Breast epithelium (tissue), 4 donors: ENCODE results near the gene ATRN. TPM values are rescaled to one million over a fixed set of nuclear protein-coding genes. Genes with fewer than 3 reads are reported as not detected.

Source experiments
- DNase-seq, 2 donors: peaks; one replicate each; pipeline ENCODE4 v3.0.0-alpha.2; 2019; ENCODE audit warnings: low spot score in 2 of 2
- H3K27ac ChIP-seq, 2 donors: fragments of 200-600 bp; sonication (generic) in 1 of 2; one replicate each; pipeline ENCODE4 v1.5.1; 2016 to 2019; ENCODE audit warnings: mild to moderate bottlenecking in 1 of 2
- H3K27me3 ChIP-seq, 2 donors: fragments of 200-600 bp; sonication (generic) in 1 of 2; one replicate each; pipeline versions ENCODE4 v1.5.1 to v1.6.0; 2017 to 2019; ENCODE audit warnings: control low read depth in 1 of 2, mild to moderate bottlenecking in 1 of 2
- H3K36me3 ChIP-seq: fragments of 200-600 bp; one replicate; pipeline ENCODE4 v1.5.1; 2019
- H3K4me1 ChIP-seq, 2 donors: fragments of 200-600 bp; sonication (generic); one replicate each; pipeline ENCODE4 v1.5.1; 2016 to 2019; ENCODE audit warnings: control low read depth in 1 of 2
- H3K4me3 ChIP-seq, 3 donors: fragments of 200-600 bp; sonication (generic); 1 replicate in 2 of 3; 2 replicates in 1 of 3; pipeline ENCODE4 v1.5.1; 2016 to 2019; ENCODE audit warnings: mild to moderate bottlenecking in 3 of 3, moderate library complexity in 2 of 3
- H3K9me3 ChIP-seq, 2 donors: fragments of 200-600 bp; sonication (generic) in 1 of 2; one replicate each; pipeline ENCODE4 v1.5.1; 2016 to 2019; ENCODE audit warnings: control low read depth in 1 of 2
- POLR2A ChIP-seq: fragments of 450-650 bp; IDR thresholded peaks from one replicate; pipeline ENCODE4 v1.6.1; 2016; ENCODE audit warnings: antibody characterized with exemption, mild to moderate bottlenecking, moderate library complexity
- POLR2AphosphoS5 ChIP-seq, 3 donors: sonication (generic); formaldehyde crosslinking; IDR thresholded peaks; one replicate each; pipeline ENCODE4 v1.6.1; 2017; ENCODE audit warnings: antibody characterized with exemption in 3 of 3
- intact Hi-C: fragments of 100-400 bp; cut with DNase I; formaldehyde crosslinking; loops from one replicate; pipeline ENCODE4 v1.15.1; 2023; ENCODE audit warnings: low total_unique reads
- total RNA-seq, 3 donors: library from RNA; depleted of rRNA; stranded (reverse); fragments of >200 nt; gene quantifications; one replicate each; pipeline ENCODE4 v1.1.0, GENCODE V29; 2016
- TF ChIP-seq, protein P1 (sequence below), 3 donors: fragments of 450-650 bp; IDR thresholded peaks; one replicate each; pipeline ENCODE4 v1.5.1; 2016 to 2017; ENCODE audit warnings: antibody characterized with exemption in 3 of 3, mild to moderate bottlenecking in 3 of 3, moderate library complexity in 3 of 3

The ATRN gene
- total RNA-seq, 3 donors from 2014 or later = 26.5 to 35.6 (median 32.3) TPM

DNA sequence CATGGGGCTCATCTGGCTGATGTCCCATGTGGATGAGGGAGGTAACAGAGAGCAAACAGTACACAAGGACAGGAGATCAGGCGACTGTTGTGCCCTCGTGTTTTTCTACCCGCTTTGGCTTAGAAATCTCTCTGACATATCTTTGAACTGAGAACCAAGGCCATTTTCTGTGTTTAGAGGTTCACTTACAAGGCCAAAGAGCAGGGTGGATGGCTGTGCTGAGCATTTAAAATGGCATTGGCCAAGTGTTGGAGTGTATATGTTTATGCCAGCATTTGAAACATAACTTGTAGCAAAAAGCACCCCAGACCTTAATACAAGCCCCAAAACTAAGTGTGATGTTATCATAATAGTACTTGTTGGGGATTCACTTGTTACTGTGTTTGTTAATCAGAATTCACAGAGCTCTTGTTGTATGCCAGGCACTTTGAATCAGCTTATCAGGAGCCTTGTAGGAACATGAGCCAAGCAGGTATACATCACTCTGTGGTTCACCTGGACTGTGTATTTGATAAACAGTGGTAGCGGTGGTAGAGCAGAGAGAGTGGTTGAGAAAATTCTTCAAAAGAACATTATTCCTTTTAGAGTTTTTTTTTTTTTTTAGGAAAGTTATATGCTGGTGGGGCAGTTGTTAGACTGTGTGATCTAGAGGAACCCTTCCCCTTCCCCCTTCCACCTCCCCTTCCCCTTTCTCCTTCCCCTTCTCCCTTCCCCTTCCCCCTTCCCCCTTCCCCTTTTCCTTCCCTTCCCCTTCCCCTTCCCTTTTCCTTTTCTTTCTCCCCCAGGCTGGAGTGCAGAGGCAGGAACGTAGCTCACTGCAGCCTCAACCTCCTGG lies 71.3 kb downstream of the ATRN start:
- Histone ChIP-seq H3K9me3 (no peaks in the 10 kb centered on the region), H3K4me1 (no peaks in the 10 kb centered on the region), H3K4me3 (no peak overlapping the region), H3K27ac (no peak overlapping the region), H3K27me3 (no peaks in the 10 kb centered on the region), H3K36me3 (no peaks in the 10 kb centered on the region)
- DNase-seq = no peak
- intact Hi-C loops = no loop called here
- TF ChIP-seq POLR2A (no peak), POLR2AphosphoS5 (IDR thresholded peaks at IDR 0.05) (no peak)
- TF ChIP-seq, protein P1, sequence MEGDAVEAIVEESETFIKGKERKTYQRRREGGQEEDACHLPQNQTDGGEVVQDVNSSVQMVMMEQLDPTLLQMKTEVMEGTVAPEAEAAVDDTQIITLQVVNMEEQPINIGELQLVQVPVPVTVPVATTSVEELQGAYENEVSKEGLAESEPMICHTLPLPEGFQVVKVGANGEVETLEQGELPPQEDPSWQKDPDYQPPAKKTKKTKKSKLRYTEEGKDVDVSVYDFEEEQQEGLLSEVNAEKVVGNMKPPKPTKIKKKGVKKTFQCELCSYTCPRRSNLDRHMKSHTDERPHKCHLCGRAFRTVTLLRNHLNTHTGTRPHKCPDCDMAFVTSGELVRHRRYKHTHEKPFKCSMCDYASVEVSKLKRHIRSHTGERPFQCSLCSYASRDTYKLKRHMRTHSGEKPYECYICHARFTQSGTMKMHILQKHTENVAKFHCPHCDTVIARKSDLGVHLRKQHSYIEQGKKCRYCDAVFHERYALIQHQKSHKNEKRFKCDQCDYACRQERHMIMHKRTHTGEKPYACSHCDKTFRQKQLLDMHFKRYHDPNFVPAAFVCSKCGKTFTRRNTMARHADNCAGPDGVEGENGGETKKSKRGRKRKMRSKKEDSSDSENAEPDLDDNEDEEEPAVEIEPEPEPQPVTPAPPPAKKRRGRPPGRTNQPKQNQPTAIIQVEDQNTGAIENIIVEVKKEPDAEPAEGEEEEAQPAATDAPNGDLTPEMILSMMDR (IDR thresholded peaks at IDR 0.05) = no peak

DNA sequence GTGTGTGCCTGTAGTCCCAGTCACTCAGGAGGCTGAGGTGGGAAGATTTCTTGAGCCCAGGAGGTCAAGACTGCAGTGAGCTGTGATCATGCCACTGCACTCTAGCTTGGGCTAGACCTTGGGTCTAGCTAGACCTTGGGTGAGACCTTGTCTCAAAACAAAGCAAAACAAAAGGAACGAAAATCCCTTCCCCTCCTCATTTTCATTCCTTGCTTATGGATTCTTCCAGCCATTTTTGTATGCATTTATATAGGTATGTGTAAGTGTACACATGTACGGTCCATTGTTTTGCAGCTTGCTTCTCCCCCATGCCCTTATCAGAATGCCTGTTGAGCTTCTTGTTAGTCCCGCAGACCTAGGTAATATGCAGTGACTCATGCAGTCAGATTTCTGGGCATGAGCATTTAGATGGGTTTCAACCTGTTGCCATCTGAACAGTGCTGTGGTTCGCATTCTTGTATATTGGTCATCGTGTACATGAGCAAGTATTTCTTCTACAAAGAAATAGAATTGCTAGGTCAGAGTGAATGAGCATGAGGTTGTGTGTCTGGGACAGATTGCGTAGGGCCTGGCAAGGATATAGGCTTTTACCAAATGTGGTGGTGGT lies 73.2 kb downstream of the ATRN start:
- DNase-seq = peak in 1 of 2 donors; percentile 47
- H3K27me3 ChIP-seq = no peaks in the 10 kb centered on the region
- no peak overlapping the region for H3K4me3 ChIP-seq
- H3K27ac ChIP-seq = peak overlapping the region; percentile 49 to 51
- no peaks in the 10 kb centered on the region for H3K36me3 ChIP-seq
- TF ChIP-seq, protein P1 (IDR thresholded peaks at IDR 0.05) = no peak
- no peak for TF ChIP-seq POLR2A
- TF ChIP-seq POLR2AphosphoS5 (IDR thresholded peaks at IDR 0.05) = no peak
- intact Hi-C loops = no loop called here
- no peaks in the 10 kb centered on the region for H3K9me3 ChIP-seq
- no peaks in the 10 kb centered on the region for H3K4me1 ChIP-seq

DNA sequence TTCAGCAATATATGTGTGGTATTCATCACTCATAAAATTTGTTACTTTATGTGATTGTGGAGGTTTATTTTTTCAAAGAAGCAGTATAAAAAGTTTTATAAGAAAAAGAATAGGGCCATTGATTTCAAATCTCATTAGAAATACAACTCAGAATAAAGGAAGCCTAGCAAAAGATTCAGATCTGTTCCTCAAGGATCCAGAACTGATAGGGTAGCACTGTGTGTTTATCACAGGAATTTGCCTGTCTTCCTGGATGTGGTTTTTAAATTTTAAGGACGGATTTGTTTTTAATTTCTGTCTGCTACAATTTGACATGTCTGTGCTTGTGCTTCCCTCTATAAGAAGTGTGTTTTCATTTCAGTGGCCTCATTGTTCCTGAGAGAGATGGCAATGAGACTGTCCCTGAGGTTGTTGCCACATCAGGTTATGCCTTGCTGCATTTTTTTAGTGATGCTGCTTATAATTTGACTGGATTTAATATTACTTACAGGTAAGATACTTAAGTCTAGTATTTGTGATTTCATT lies 74.6 kb downstream of the ATRN start:
- DNase-seq = peak in 1 of 2 donors; percentile 25

DNA sequence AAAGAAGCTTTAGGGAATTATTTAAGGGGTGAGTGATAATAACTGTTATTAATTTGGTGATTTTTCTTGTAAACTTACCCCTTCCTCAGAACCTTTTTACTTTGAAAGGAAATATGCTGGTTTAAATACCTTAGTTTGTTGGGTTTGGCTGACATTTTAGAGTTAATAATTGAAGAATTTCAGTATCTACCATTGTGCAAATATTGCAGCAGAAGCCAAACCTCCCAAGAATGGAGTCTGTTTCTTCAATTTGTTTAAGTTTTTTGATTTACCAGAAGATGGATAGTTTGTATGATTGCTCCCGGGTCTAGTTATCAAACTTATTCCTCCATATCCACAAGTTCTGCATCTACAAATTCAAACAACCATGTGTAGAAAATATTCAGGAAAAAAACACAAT lies 77.1 kb downstream of the ATRN start:
- Histone ChIP-seq H3K27me3 (no peaks in the 10 kb centered on the region), H3K9me3 (no peaks in the 10 kb centered on the region), H3K36me3 (no peaks in the 10 kb centered on the region), H3K4me3 (no peak overlapping the region), H3K4me1 (no peaks in the 10 kb centered on the region), H3K27ac (no peak overlapping the region)
- DNase-seq = no peak
- intact Hi-C loops = no loop called here
- TF ChIP-seq POLR2AphosphoS5 (IDR thresholded peaks at IDR 0.05) (no peak), POLR2A (no peak)
- TF ChIP-seq, protein P1 (IDR thresholded peaks at IDR 0.05) = no peak

More for the DNA sequence above, 74.6 kb downstream of the ATRN start:
- Histone ChIP-seq H3K36me3 (no peaks in the 10 kb centered on the region), H3K27me3 (no peaks in the 10 kb centered on the region), H3K4me1 (no peaks in the 10 kb centered on the region), H3K27ac (peak overlapping the region; percentile 30 to 34), H3K4me3 (peak overlapping the region in 1 of 3 donors; percentile 38), H3K9me3 (no peaks in the 10 kb centered on the region)
- TF ChIP-seq, protein P1 (IDR thresholded peaks at IDR 0.05) = no peak
- no peak for TF ChIP-seq POLR2AphosphoS5 (IDR thresholded peaks at IDR 0.05)
- no peak for TF ChIP-seq POLR2A
- intact Hi-C loops = no loop called here

DNA sequence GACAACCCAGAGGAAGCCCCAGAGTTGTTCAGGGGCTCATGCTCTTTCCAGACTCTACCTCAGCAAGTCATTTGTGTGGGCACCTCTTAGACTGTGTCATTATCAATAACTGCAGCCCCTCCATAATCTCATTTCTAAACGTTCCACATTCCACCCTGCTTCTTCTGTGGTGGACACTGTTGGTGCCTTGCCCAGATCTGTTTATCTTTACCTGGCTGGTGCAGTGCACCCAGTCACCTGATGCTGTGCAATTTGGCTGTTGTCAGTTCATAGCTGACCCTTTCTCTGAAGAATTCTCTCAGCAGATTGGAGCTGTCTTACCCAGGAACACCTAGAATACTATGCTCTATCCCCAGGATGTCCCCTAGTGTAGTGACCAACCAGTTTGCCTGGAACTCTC lies 80.0 kb downstream of the ATRN start:
- H3K36me3 ChIP-seq = no peaks in the 10 kb centered on the region
- intact Hi-C loops = no loop called here
- DNase-seq = no peak
- H3K27ac ChIP-seq = no peak overlapping the region
- H3K4me3 ChIP-seq = no peak overlapping the region
- no peak for TF ChIP-seq POLR2A
- no peak for TF ChIP-seq POLR2AphosphoS5 (IDR thresholded peaks at IDR 0.05)
- TF ChIP-seq, protein P1 (IDR thresholded peaks at IDR 0.05) = no peak
- no peaks in the 10 kb centered on the region for H3K9me3 ChIP-seq
- H3K4me1 ChIP-seq = no peaks in the 10 kb centered on the region
- no peaks in the 10 kb centered on the region for H3K27me3 ChIP-seq
